Myocyte (in vitro differentiated cells): ENCODE results near the gene DNASE1L3. TPM values are rescaled to one million over a fixed set of nuclear protein-coding genes. Genes with fewer than 3 reads are reported as not detected.
"Not testable (repeated sequence)": the region's sequence is repeated elsewhere in the genome, so short reads cannot be mapped to it uniquely, and the experiment has no call there.

ENCODE experiments used
- DNase-seq: peaks from one replicate; pipeline ENCODE4 v3.0.0-alpha.2; 2012; ENCODE audit warnings: low read depth
- total RNA-seq: library from RNA; depleted of rRNA; stranded (reverse); fragments of >200 nt; gene quantifications from 2 replicates; pipeline ENCODE4 v1.2.3, GENCODE V29; 2014

The DNASE1L3 gene
- total RNA-seq, 1 donor from 2014 or later, result not detected

- DNase-seq, result not testable (repeated sequence)
These were observed 9.3 kb downstream of the DNASE1L3 start for GRCh38 chr3:58201451-58201850.

GRCh38 chr3:58200846-58201355, 9.9 kb downstream of the DNASE1L3 start:
- no peak for DNase-seq

- no peak for DNase-seq
These were observed 10.6 kb downstream of the DNASE1L3 start for GRCh38 chr3:58200121-58200709.

GRCh38 chr3:58198804-58199203, 12.0 kb downstream of the DNASE1L3 start:
- no peak for DNase-seq

GRCh38 chr3:58198362-58198761, 12.4 kb downstream of the DNASE1L3 start:
- DNase-seq, result no peak

GRCh38 chr3:58197588-58197987, 13.2 kb downstream of the DNASE1L3 start:
- DNase-seq, result no peak

- DNase-seq, result no peak
These were observed 16.9 kb downstream of the DNASE1L3 start for GRCh38 chr3:58193682-58194407.

GRCh38 chr3:58192069-58192468, 18.7 kb downstream of the DNASE1L3 start:
- no peak for DNase-seq

GRCh38 chr3:58191361-58191991, 19.3 kb downstream of the DNASE1L3 start:
- DNase-seq, result no peak

GRCh38 chr3:58190882-58191281, 19.9 kb downstream of the DNASE1L3 start:
- no peak for DNase-seq

- no peak for DNase-seq
These were observed 20.5 kb downstream of the DNASE1L3 start for GRCh38 chr3:58190291-58190690.

- DNase-seq, result no peak
These were observed 21.1 kb downstream of the DNASE1L3 start for GRCh38 chr3:58189691-58190090.

GRCh38 chr3:58188921-58189451, 21.8 kb downstream of the DNASE1L3 start:
- no peak for DNase-seq

GRCh38 chr3:58188173-58188564, 22.6 kb downstream of the DNASE1L3 start:
- no peak for DNase-seq

- DNase-seq, result no peak
These were observed 25.8 kb downstream of the DNASE1L3 start for GRCh38 chr3:58184982-58185360.

GRCh38 chr3:58184309-58184981, 26.3 kb downstream of the DNASE1L3 start:
- no peak for DNase-seq

- no peak for DNase-seq
These were observed 26.9 kb downstream of the DNASE1L3 start for GRCh38 chr3:58183891-58184290.

GRCh38 chr3:58183221-58183620, 27.6 kb downstream of the DNASE1L3 start:
- peak; percentile 29 for DNase-seq

- DNase-seq, result no peak
These were observed 29.7 kb downstream of the DNASE1L3 start for GRCh38 chr3:58180940-58181587.

GRCh38 chr3:58180099-58180880, 30.5 kb downstream of the DNASE1L3 start:
- peak; percentile 77 for DNase-seq
